ENCODE results near the gene TMEM141.

GRCh38 chr9:136791516-136792276 lies 552 bp downstream of the TMEM141 start:
- TF ChIP-seq EZH2 (IDR thresholded peaks at IDR 0.05; ENCODE audit: insufficient read depth, poor library complexity, severe bottlenecking) (no peak), EZH2phosphoT487 (IDR thresholded peaks at IDR 0.05; ENCODE audit: insufficient read depth, low read depth) (no peak)

Data from GM23248 (cell line).